Stomach (tissue), 4 donors: ENCODE measurements around the gene SNTG2.

Experiments
- POLR2AphosphoS5 ChIP-seq, 3 donors: sonication (generic); formaldehyde crosslinking; IDR thresholded peaks; one replicate each; pipeline ENCODE4 v1.6.1; 2016; ENCODE audit warnings: antibody characterized with exemption in 3 of 3
- TF ChIP-seq, protein P1 (sequence below), 7 experiments: fragments of 450-650 bp in 4 of 7; fragments of 200-600 bp in 3 of 7; sonication (generic) in 3 of 7; IDR thresholded peaks; one replicate each; pipeline ENCODE4 v1.5.1; 2016 to 2019; ENCODE audit warnings: antibody characterized with exemption in 7 of 7, control low read depth in 2 of 7, mild to moderate bottlenecking in 1 of 7

GRCh38 chr2:1405967-1406366 is 455.3 kb downstream of the SNTG2 start:
- TF ChIP-seq, protein P1, sequence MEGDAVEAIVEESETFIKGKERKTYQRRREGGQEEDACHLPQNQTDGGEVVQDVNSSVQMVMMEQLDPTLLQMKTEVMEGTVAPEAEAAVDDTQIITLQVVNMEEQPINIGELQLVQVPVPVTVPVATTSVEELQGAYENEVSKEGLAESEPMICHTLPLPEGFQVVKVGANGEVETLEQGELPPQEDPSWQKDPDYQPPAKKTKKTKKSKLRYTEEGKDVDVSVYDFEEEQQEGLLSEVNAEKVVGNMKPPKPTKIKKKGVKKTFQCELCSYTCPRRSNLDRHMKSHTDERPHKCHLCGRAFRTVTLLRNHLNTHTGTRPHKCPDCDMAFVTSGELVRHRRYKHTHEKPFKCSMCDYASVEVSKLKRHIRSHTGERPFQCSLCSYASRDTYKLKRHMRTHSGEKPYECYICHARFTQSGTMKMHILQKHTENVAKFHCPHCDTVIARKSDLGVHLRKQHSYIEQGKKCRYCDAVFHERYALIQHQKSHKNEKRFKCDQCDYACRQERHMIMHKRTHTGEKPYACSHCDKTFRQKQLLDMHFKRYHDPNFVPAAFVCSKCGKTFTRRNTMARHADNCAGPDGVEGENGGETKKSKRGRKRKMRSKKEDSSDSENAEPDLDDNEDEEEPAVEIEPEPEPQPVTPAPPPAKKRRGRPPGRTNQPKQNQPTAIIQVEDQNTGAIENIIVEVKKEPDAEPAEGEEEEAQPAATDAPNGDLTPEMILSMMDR (IDR thresholded peaks at IDR 0.05) = no peak
- no peak for TF ChIP-seq POLR2AphosphoS5 (IDR thresholded peaks at IDR 0.05)
